ENCODE measurements around the gene MBTPS1. TPM values are rescaled to one million over a fixed set of nuclear protein-coding genes. Genes with fewer than 3 reads are reported as not detected.

The MBTPS1 gene
- polyA plus RNA-seq, 2 donors, result 23.1 to 25.6 TPM

- Histone ChIP-seq H3K27ac (ENCODE audit: low read depth in 2 of 2, low read length in 1 of 2) (no peak overlapping the region), H3K9me3 (ENCODE audit: control insufficient read depth in 2 of 2, insufficient read depth in 1 of 2, low read depth in 1 of 2, low read length in 1 of 2) (peaks cover 2 to 5% of the 10 kb centered on the region in 2 donors), H3K36me3 (ENCODE audit: control insufficient read depth in 2 of 2, insufficient read depth in 2 of 2, low read length in 1 of 2) (no peaks in the 10 kb centered on the region), H3K27me3 (ENCODE audit: control insufficient read depth in 1 of 2, insufficient read depth in 2 of 2, low read length in 2 of 2) (no peaks in the 10 kb centered on the region), H3K4me3 (ENCODE audit: low read depth in 1 of 2, low read length in 2 of 2) (no peak overlapping the region), H3K4me1 (ENCODE audit: control insufficient read depth in 2 of 2, insufficient read depth in 2 of 2, low read length in 1 of 2) (peaks cover 0 to 2% of the 10 kb centered on the region in 2 donors)
- WGBS, 2 donors, result 57 to 72% methylated on average over 42 of the region's 42 CpGs
Observed at GRCh38 chr16:84040823-84041820, 75.6 kb downstream of the MBTPS1 start.

GRCh38 chr16:84040226-84040822 is 76.4 kb downstream of the MBTPS1 start:
- 66 to 80% methylated on average over 14 of the region's 14 CpGs for WGBS, 2 donors
- Histone ChIP-seq H3K27ac (ENCODE audit: low read depth in 2 of 2, low read length in 1 of 2) (no peak overlapping the region), H3K27me3 (ENCODE audit: control insufficient read depth in 1 of 2, insufficient read depth in 2 of 2, low read length in 2 of 2) (no peaks in the 10 kb centered on the region), H3K4me1 (ENCODE audit: control insufficient read depth in 2 of 2, insufficient read depth in 2 of 2, low read length in 1 of 2) (peaks cover 0 to 2% of the 10 kb centered on the region in 2 donors), H3K4me3 (ENCODE audit: low read depth in 1 of 2, low read length in 2 of 2) (no peak overlapping the region), H3K36me3 (ENCODE audit: control insufficient read depth in 2 of 2, insufficient read depth in 2 of 2, low read length in 1 of 2) (no peaks in the 10 kb centered on the region), H3K9me3 (ENCODE audit: control insufficient read depth in 2 of 2, insufficient read depth in 1 of 2, low read depth in 1 of 2, low read length in 1 of 2) (peaks cover 2 to 8% of the 10 kb centered on the region in 2 donors)

- no peaks in the 10 kb centered on the region for H3K36me3 ChIP-seq (ENCODE audit: control insufficient read depth in 2 of 2, insufficient read depth in 2 of 2, low read length in 1 of 2)
Observed at GRCh38 chr16:84039696-84040095, 77.0 kb downstream of the MBTPS1 start.

DNA sequence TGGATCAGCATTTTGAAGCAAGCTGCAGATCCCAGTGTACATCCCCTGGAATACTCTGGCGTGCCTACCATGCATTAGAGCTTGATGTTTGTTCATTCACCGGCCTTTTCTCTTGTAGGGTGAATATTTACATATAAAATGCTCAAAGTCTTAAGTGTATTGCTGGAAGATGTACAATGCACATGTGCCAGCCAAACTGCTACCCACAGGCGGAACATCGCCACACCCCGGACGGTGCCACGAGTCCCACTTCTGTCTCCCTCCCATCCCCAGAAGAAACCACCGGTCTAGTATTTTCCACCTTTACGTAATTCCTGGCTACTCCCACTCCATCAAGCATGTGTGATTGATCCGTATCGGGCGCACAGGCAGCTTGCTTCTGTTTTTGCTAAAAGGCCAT is 78.3 kb downstream of the MBTPS1 start:
- peaks cover 2 to 8% of the 10 kb centered on the region in 2 donors for H3K9me3 ChIP-seq (ENCODE audit: control insufficient read depth in 2 of 2, insufficient read depth in 1 of 2, low read depth in 1 of 2, low read length in 1 of 2)
- no peaks in the 10 kb centered on the region for H3K36me3 ChIP-seq (ENCODE audit: control insufficient read depth in 2 of 2, insufficient read depth in 2 of 2, low read length in 1 of 2)

More at GRCh38 chr16:84039696-84040095, 77.0 kb downstream of the MBTPS1 start:
- Histone ChIP-seq H3K27me3 (ENCODE audit: control insufficient read depth in 1 of 2, insufficient read depth in 2 of 2, low read length in 2 of 2) (no peaks in the 10 kb centered on the region), H3K4me3 (ENCODE audit: low read depth in 1 of 2, low read length in 2 of 2) (no peak overlapping the region), H3K27ac (ENCODE audit: low read depth in 2 of 2, low read length in 1 of 2) (no peak overlapping the region), H3K9me3 (ENCODE audit: control insufficient read depth in 2 of 2, insufficient read depth in 1 of 2, low read depth in 1 of 2, low read length in 1 of 2) (peaks cover 2 to 8% of the 10 kb centered on the region in 2 donors), H3K4me1 (ENCODE audit: control insufficient read depth in 2 of 2, insufficient read depth in 2 of 2, low read length in 1 of 2) (peaks cover 0 to 2% of the 10 kb centered on the region in 2 donors)
- 92 to 94% methylated on average over 12 of the region's 12 CpGs for WGBS, 2 donors

DNA sequence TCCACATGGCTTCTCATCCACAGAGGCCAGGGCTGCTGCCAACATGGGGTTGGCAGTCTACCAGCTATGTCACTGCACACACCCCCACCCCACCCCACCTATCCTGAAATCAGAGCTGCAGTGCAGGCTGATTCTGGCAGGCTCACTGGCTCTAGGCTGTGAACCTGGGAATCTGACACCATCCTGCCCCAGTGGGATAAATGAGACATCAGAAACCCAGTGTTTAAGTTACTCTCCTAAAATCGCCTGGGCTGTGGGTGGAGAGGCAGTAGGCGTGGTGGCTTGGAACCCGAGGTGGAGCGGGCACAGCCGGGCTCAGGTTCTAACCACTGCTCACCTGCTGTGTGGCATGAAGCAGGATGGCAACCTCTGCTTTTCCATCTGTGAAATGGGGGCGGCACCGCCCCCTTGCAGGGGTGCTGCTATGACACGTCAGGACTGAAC is 79.7 kb downstream of the MBTPS1 start:
- Histone ChIP-seq H3K27me3 (ENCODE audit: control insufficient read depth in 1 of 2, insufficient read depth in 2 of 2, low read length in 2 of 2) (no peaks in the 10 kb centered on the region), H3K27ac (ENCODE audit: low read depth in 2 of 2, low read length in 1 of 2) (no peak overlapping the region), H3K4me1 (ENCODE audit: control insufficient read depth in 2 of 2, insufficient read depth in 2 of 2, low read length in 1 of 2) (peaks cover 0 to 2% of the 10 kb centered on the region in 2 donors), H3K4me3 (ENCODE audit: low read depth in 1 of 2, low read length in 2 of 2) (no peak overlapping the region), H3K9me3 (ENCODE audit: control insufficient read depth in 2 of 2, insufficient read depth in 1 of 2, low read depth in 1 of 2, low read length in 1 of 2) (peaks cover 2 to 8% of the 10 kb centered on the region in 2 donors), H3K36me3 (ENCODE audit: control insufficient read depth in 2 of 2, insufficient read depth in 2 of 2, low read length in 1 of 2) (no peaks in the 10 kb centered on the region)
- 81 to 82% methylated on average over 8 of the region's 8 CpGs for WGBS, 2 donors

More for the DNA sequence above, 78.3 kb downstream of the MBTPS1 start:
- peaks cover 0 to 2% of the 10 kb centered on the region in 2 donors for H3K4me1 ChIP-seq (ENCODE audit: control insufficient read depth in 2 of 2, insufficient read depth in 2 of 2, low read length in 1 of 2)
- WGBS, 2 donors, result 88 to 93% methylated on average over 12 of the region's 12 CpGs
- H3K27me3 ChIP-seq (ENCODE audit: control insufficient read depth in 1 of 2, insufficient read depth in 2 of 2, low read length in 2 of 2), result no peaks in the 10 kb centered on the region
- no peak overlapping the region for H3K4me3 ChIP-seq (ENCODE audit: low read depth in 1 of 2, low read length in 2 of 2)
- H3K27ac ChIP-seq (ENCODE audit: low read depth in 2 of 2, low read length in 1 of 2), result no peak overlapping the region

DNA sequence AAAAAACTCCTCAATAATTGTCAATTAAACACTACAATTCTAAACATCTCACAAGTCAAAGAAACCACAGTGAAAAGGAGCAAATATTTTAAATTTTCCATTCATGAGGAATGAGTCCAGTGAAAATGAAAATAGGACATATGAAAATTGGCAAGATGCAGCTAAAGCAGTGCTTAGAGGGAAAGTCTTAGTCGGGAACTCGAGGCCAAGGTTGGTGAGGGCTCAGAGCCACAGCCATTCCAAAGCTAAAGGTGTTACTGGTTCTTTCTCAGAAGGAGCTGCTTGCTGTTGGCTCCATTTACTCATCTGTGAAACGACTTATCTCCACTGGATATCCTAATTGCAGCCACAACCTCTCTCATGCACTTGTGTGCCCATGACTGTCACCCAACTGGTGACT is 80.6 kb downstream of the MBTPS1 start:
- H3K9me3 ChIP-seq (ENCODE audit: control insufficient read depth in 2 of 2, insufficient read depth in 1 of 2, low read depth in 1 of 2, low read length in 1 of 2), result peaks cover 2 to 8% of the 10 kb centered on the region in 2 donors
- peaks cover 0 to 2% of the 10 kb centered on the region in 2 donors for H3K4me1 ChIP-seq (ENCODE audit: control insufficient read depth in 2 of 2, insufficient read depth in 2 of 2, low read length in 1 of 2)
- H3K27me3 ChIP-seq (ENCODE audit: control insufficient read depth in 1 of 2, insufficient read depth in 2 of 2, low read length in 2 of 2), result no peaks in the 10 kb centered on the region
- H3K4me3 ChIP-seq (ENCODE audit: low read depth in 1 of 2, low read length in 2 of 2), result no peak overlapping the region
- H3K27ac ChIP-seq (ENCODE audit: low read depth in 2 of 2, low read length in 1 of 2), result no peak overlapping the region
- no peaks in the 10 kb centered on the region for H3K36me3 ChIP-seq (ENCODE audit: control insufficient read depth in 2 of 2, insufficient read depth in 2 of 2, low read length in 1 of 2)
- WGBS, 2 donors, result 57 to 78% methylated on average over 3 of the region's 3 CpGs

DNA sequence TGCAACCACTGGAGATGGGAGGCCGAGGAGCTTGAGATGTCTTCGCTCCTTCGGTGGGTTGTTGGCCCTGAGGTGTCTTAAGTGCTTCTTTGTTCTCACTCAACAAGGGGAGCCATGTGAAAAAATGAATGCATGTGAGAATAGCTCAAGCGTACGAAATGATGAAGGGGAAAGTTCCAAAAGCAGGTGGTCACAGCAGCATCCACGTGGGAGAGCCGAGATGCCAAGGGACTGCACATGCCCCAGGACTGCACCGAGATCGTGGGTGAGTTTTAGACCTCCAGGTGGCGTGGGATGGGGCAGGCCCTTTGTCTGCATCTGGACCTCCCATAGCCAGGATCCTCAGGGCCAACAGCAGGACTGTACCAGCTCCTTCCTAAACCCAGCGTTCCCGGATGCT is 82.2 kb downstream of the MBTPS1 start:
- no peaks in the 10 kb centered on the region for H3K4me1 ChIP-seq (ENCODE audit: control insufficient read depth in 2 of 2, insufficient read depth in 2 of 2, low read length in 1 of 2)
- 91 to 93% methylated on average over 12 of the region's 12 CpGs for WGBS, 2 donors
- H3K9me3 ChIP-seq (ENCODE audit: control insufficient read depth in 2 of 2, insufficient read depth in 1 of 2, low read depth in 1 of 2, low read length in 1 of 2), result peaks cover 2 to 8% of the 10 kb centered on the region in 2 donors
- no peaks in the 10 kb centered on the region for H3K27me3 ChIP-seq (ENCODE audit: control insufficient read depth in 1 of 2, insufficient read depth in 2 of 2, low read length in 2 of 2)
- H3K4me3 ChIP-seq (ENCODE audit: low read depth in 1 of 2, low read length in 2 of 2), result no peak overlapping the region
- no peaks in the 10 kb centered on the region for H3K36me3 ChIP-seq (ENCODE audit: control insufficient read depth in 2 of 2, insufficient read depth in 2 of 2, low read length in 1 of 2)
- H3K27ac ChIP-seq (ENCODE audit: low read depth in 2 of 2, low read length in 1 of 2), result no peak overlapping the region

DNA sequence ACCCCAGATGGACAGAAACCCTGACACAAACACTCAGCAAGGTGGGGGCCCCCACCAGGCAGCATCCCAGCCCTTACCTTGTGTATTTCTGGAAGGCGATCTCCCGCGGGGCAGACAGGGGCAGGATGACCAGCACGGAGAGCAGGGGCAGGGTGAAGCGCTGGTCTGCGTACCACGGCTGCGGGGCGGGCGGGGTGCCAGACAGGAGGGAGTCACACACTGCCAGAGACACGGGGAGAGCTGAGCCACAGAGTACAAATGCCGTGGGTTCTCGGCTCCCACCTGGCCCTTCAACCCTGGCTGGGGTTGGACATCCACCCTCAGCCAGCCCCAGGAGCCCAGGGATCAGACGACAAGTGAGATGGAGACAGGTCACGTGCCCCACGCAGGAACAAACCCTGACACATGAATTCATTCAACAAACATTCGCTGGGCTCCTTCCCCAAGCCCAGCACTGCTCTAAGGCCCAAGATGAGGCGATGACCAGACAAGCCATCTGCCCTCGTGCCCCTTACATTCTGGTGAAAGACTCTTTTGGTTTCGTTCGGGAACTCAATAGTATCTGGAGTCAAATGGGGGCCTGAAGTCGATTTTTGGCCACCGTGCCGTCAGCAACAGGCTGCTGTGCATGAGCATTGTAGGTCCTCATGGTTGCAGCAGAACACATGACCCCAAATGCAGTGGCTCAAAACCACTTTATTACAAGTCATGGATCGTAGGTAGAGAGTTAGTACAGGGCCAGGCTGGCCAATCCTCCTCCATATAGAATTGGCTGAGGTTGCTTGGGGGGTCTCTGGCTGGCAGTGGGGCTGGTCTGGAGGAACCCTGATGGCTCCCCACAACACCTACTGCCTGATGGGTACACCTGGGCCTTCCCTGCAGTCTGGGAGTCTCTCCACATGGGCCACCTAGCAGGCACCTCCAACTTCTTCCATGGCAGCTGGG is 83.2 kb downstream of the MBTPS1 start:
- Histone ChIP-seq H3K9me3 (ENCODE audit: control insufficient read depth in 2 of 2, insufficient read depth in 1 of 2, low read depth in 1 of 2, low read length in 1 of 2) (peaks cover 2 to 8% of the 10 kb centered on the region in 2 donors), H3K36me3 (ENCODE audit: control insufficient read depth in 2 of 2, insufficient read depth in 2 of 2, low read length in 1 of 2) (no peaks in the 10 kb centered on the region), H3K4me3 (ENCODE audit: low read depth in 1 of 2, low read length in 2 of 2) (no peak overlapping the region), H3K4me1 (ENCODE audit: control insufficient read depth in 2 of 2, insufficient read depth in 2 of 2, low read length in 1 of 2) (no peaks in the 10 kb centered on the region), H3K27ac (ENCODE audit: low read depth in 2 of 2, low read length in 1 of 2) (no peak overlapping the region), H3K27me3 (ENCODE audit: control insufficient read depth in 1 of 2, insufficient read depth in 2 of 2, low read length in 2 of 2) (no peaks in the 10 kb centered on the region)
- WGBS, 2 donors, result 79 to 81% methylated on average over 25 of the region's 25 CpGs
